GM18526 (cell line): Measurements from ENCODE around the gene ATL3.

Experiments
- POLR2A ChIP-seq: IDR thresholded peaks from 3 replicates; pipeline ENCODE4 v1.6.1; 2011; ENCODE audit not compliant: insufficient read length; ENCODE audit errors: extremely low read depth

Gene ATL3

DNA sequence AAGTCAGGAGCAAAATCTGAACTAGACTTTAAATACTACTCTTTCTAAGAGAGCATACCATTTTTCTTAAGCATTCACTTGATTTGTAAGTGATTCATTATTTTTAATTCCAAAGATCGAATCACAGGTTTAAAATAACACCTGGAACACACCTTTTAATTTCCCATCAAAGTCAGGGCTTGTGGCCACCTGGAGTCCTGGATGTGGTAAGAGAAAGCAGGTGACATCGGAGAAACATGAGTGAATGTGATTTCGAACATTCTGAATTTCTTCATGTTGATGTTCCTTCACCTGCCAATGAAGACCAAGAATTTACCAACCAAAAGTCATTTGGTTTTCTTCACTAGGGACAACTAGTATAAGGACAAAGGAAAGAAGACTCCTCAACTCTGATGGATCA, 28.0 kb downstream of the ATL3 start:
- TF ChIP-seq POLR2A = no peak

DNA sequence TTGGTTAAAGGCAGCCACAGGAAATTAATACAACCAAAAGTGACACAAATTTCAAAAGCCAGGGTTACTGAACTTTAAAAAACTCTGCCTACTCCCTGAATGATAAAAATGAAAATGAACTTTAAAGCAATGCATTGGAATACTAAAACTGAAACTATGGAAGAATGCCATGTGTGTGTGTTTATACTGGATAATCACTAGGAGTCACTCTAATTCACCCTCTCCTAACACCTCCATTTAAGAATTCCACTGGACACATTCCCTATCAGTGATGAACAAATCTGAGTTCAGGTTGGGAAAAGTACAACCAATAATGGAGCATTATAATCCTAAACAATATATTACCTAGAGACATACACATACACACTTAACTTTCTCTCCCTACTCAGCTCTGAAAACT, 29.4 kb downstream of the ATL3 start:
- no peak for TF ChIP-seq POLR2A

DNA sequence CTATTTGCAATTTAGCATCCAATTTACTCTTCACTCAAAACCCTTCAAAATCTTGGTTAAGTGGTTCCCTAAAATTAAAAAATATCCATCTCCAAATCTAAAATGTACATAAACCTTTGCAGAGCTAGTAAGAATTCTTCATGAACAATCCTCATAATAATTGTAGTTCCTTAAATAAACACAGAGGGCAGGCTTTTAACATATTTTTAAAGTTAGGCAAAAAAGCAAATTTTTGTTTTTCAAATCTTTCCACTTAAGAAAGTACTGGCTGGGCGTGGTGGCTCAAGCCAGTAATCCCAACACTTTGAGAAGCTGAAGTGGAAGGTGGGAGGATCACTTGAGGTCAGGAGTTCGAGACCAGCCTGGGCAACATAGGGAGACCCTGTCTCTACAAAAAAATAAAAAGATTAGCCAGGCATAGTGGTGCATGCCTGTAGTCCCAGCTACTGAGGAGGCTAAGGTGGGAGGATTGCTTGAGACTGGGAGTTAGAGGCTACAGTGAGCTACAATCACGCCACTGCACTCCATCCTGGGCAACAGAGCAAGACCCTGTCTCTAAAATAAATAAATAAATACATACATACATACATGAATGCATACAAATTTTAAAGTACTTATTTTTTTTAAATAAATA, 31.9 kb downstream of the ATL3 start:
- TF ChIP-seq POLR2A = no peak

DNA sequence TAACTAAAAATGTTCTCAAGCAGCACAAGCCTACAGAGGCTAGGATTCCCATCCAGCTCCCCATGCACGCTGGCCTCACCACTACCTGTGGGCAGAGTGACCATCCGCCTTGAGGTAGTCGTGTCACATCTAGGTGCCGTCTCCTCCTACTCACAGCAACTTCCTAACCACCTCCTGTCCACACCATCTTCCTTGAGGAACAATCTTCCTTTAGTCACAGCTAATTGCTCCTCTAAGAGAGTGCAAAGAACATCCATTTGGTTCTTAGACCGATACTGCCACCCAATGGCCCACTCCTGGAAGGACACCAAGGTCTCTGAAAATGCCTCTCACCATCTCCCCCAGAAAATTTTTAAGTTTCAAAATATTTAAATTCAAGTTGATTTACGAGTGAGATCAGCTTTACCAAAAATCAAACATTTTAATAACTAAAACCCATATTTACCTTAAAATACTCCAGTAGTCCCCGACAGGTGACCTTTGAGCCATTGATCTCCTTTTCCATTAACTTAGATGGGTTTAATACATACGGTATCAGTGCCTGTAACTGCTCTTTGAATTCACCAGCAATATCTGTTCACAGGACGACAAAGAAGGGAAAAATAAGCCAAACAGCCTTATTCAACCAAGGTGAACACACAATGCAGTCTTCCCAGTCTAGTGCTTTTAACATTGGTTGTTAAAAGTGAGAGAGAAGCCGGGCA, 35.3 kb downstream of the ATL3 start:
- TF ChIP-seq POLR2A = no peak

DNA sequence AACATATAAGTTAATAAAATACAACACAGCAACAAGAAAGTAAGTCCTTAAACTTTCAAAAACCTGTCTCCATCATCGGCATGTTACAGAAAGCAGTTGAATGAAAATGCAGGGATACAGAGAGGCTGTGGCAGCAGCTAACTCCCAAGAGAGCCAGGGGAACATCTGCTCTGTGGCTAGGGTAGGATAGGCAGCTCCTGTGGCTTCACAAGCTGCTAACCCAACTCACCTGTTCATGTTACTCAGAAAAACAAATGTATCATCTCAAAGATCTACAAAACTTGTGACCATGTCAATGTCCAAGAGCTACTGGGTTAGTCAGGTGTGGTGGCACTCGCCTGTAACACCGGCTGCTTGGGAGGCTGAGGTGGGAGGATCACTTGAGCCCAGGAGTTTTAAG, 41.8 kb downstream of the ATL3 start:
- TF ChIP-seq POLR2A = no peak

DNA sequence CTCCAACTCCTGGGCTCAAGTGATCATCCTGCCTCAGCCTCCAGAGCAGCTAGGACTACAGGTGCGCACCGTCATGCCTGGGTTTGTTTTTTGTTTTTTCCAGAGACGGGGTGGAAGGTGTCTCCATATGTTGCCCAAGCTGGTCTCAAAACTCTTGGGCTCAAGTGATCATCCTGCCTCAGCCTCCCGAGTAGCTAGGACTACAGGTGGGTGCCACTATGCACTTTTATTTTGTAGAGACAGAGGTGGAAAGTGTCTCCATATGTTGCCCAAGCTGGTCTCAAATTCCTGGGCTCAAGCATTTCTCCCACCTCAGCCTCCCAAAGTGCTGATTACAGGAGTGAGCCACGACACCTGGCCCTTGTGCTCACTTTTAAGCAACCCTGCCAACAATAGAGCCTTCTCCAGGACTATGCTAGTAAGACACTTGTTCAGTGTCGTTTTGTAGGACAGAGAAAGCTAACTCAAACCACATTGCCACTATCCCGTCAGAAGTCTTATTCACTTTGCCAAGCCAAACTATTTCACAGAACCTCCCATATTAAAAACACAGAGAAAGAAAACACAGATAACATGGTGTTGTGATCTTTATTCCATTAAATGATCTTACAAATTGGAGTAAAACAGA, 47.5 kb downstream of the ATL3 start:
- TF ChIP-seq POLR2A = no peak

DNA sequence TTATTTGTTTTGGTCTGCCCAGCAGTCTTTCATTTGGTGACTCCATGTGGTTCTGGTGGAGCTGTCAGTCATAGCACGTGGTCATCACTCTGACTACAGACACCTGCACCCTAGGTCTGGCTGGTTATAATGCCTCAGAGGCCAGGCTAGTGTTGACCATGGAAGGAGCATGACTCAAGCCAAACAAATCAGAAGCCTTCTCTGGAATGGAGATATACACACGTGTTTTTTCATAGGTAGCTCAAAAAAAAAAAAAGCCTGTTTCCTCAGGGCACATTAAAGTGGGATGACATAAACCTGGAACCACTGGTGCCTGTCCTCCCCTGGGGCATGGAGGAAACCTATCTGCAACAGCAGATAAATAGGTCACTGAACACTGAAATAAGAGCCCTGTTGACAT, 48.9 kb downstream of the ATL3 start:
- TF ChIP-seq POLR2A = no peak

DNA sequence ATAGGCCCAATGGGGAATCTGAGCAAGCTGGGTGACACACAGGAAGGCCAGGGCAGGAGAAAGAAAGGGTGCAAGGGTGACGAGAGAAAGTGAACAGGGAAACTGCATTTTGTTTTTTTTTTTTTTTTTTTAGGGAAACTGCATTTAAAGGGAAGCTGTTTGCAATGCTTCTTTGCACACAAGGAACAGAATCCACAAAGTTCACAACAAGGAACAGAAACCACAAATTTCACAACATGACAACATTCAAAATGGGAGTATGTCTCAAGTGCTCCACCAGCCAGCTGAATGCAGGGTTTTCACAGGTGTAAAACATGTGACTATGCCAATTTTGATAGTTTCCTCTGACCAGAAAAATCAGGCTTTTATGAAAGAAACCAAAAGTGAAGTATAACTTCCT, 50.1 kb downstream of the ATL3 start:
- no peak for TF ChIP-seq POLR2A

DNA sequence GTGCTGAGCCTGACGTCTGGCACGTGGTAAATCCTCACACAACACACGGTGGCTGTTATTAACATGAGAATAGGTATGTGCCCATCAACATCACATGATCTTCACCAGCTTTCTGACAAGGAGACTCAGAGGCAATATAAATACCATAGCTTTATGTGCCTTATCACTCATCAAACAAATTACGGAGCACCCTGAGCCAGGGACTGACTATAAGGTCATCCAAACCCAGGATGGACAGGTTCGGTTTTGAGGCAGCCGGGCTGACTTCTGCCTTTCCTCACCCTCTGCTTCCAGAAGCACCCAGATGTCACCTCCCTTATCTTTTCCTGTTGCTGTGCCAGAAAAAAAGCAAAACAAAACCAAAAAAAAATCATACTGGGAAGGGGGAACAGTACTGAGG, 51.2 kb downstream of the ATL3 start:
- no peak for TF ChIP-seq POLR2A

DNA sequence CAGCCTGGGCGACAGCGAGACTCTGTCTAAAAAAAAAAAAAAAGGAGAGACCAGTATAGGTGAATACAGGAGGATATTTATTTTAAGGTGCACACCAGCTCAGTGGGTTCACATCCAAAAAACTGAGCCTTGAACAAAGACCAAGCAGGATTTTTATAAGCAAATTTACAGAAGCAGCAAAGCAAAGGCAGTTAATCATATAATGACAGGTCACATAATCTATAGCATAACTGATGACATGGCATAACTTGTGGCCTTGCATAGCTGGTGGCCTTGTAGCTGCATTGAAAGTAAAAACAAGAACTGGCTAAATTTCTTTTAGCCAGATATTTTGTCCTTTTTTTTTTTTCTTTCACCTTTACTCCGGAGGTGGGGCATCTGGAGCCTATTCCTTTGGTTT, 54.2 kb downstream of the ATL3 start:
- no peak for TF ChIP-seq POLR2A

DNA sequence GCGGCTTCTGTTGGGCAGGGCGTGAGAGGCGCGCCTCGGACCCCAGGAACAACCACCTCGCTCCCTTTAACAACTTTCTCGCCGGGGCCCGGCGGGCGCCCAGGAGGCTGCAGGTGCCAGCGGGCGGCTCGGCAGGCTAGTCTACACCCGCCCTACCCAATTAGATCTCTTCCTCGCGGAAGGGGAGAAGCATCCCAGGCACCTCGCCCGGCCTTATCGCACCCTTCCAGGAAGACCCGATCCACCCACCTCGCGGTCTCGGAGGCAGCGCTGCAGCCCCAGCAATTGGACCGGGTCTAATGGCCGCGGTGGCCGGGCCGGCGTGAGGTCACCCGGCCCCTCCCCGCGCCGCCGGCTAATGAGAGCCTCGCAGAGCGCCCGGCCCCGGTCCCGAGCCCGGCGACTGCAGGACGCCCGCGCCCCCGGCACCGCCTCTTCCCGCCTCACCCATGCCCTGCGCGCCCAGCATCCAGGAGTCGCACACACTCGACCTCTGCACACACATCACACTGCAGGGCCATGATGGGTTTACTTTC, 57.0 kb downstream of the ATL3 start, which contains the start of gene PLAAT3:
Gene PLAAT3 (minus strand): TSS at position 298 of the 536 bp plus-strand sequence. CDS start 419 bp downstream, outside the sequence.
- peak; percentile 19 for TF ChIP-seq POLR2A

DNA sequence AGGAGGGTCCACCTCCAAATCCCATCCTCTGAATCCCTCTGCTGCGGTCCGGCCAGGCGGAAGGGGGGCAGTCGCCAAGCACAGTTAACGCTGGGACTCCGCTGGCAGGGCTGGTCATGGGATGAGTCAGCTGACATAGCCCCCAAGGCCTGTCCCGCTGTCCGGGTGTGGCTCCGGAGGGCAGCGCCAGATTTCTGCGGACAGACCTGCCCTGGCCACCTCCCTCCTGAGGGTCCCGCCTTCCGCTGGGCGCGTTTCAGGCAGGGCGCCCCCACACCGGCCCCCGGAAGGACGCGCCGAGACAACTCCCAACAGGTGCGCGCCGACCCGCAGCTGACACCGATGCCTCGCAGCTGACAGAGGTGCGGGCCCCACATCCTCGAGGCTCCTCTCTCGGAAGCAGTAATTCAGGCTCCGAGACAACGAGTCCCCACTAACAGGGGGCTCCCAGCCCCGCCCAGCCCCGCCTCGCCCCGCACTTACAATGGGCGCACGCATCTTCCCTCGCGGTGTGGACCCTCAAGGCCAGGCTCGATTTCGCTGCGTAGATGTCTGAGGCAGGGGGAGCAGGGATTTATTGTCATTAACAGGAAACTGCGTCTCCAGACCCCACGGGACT, 57.5 kb downstream of the ATL3 start:
- TF ChIP-seq POLR2A = no peak

DNA sequence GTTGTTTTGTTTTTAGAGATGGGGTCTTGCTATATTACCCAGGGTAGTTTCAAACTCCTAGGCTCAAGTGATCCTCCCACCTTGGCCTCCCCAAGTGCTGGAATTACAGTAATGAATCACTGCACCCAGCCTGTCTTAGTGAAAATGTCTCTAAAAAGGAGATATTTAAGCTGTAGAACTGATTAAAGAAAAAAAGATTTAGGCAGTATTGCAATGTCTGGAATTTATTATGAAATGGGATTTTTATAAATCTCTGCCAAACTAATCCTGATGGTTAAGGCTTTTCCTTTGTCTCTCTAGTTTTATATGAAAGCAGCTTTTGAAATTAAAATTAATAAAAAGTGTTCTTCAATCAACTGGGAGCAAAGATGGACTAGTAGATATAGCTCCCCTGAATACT, 59.0 kb downstream of the ATL3 start:
- no peak for TF ChIP-seq POLR2A

DNA sequence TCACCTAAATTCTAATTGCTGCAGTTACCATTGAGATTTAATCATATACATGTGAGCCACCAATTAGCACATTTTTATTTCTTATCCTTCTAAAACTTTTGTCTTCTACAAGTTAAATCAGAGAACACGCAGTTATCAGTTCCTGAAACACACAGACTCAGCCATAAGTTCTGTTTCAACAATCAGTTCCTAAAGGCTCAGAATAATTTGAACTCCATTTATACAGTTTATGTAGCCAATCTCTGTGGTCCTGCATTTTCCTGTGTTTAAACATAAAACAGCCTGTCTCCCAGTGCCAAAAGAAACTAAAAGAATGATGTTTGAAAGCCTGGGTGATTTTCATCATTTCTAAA, 59.8 kb downstream of the ATL3 start:
- TF ChIP-seq POLR2A = no peak

DNA sequence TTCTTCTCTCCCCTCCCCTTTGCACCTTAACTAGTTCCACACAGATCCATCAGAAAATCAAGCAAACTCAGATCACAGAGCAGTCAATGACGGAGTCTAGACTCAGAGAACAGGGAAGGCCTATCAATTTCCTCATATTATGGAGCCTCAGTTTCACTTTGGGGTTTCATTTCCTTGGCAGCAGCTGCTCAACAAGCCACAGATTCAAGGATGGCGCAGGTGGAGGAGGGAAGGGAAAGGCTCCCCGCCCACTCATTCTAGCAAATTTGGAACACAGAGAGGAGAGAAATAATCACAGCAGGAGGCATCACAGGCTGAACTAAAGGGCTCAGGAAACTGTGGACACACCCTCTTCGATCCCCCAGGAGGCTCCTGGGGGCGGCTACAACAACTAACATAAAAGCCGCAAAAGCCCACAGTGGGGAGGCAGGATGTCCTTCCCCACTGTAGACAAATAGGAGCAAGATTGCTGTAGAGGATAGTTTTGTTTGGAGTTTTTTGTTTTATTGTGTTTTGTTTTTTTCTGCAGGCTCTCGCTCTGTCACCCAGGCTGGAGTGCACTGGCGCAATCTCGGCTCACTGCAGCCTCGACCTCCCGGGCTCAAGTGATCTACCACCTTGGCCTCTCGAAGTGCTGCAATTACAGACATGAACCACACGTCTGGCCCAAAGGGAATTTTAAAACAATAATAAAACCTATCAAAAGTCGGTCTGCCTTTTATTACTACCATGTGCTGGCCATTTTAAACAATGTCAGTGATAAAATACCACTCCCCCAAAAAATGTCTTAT, 60.4 kb downstream of the ATL3 start:
- no peak for TF ChIP-seq POLR2A

DNA sequence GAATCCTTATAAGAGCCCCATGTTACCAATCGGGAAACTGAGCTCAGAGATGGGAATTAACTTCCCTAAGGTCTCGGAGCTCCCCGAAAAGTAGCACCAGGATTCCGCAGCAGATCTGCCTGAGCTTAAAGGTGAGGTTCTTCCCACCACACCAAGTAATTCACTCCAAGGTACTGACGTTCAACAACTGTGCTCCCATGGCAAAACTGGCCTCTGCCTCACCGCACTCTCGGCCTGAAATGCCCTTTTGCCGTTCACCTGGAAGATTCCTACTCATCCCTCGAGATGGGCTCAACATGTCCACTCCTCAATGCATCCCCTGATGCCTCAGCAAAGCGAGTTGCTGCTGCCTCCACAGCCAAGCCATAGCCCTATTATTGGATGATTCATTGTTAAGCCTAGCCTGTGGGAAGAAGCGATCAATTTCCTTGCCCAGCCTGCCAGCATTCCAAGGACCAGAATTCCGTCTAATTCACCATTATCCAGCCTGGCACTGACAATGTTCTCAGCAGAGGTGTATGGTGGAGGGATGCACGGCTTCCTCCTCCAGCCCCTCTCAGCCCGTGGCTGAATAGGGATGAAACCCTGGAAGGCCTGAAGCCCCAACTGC, 61.1 kb downstream of the ATL3 start:
- no peak for TF ChIP-seq POLR2A
